ENCODE results near the gene SLC22A16. TPM values are rescaled to one million over a fixed set of nuclear protein-coding genes. Genes with fewer than 3 reads are reported as not detected.
"Not testable (repeated sequence)": the region's sequence is repeated elsewhere in the genome, so short reads cannot be mapped to it uniquely, and the experiment has no call there.

The SLC22A16 gene
- total RNA-seq, 2 experiments from 2014 or later: not detected

GRCh38 chr6:110474500-110474899 is 1.9 kb downstream of the SLC22A16 start:
- DNase-seq: no peak
- Mint-ChIP-seq H3K27ac (no peak overlapping the region), H3K27me3 (peaks cover 57% of the 10 kb centered on the region), H3K36me3 (no peaks in the 10 kb centered on the region), H3K4me3 (no peak overlapping the region), H3K9me3 (no peaks in the 10 kb centered on the region), H3K4me1 (peaks cover 5% of the 10 kb centered on the region)

DNA sequence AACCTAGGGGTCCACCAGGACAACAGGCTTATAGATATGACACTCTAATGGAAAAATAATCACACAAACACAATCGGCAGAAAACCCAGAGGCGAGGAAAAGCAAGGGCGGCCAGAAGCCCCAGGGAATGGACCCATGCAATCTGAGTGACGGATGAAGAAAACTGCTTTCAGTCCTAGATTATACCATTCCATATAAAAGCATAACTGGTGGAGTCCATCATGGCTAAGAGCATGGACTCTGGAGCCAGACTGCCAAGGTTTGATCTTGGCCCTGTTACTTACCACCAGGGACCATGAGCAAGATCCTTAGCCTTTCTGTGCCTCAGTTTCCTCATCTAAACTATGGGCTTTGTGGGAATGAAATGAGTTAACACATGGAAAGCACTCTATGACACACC is 3.7 kb downstream of the SLC22A16 start:
- Mint-ChIP-seq H3K9me3 (no peaks in the 10 kb centered on the region), H3K27me3 (peaks cover 40% of the 10 kb centered on the region), H3K4me1 (peaks cover 5% of the 10 kb centered on the region), H3K4me3 (no peak overlapping the region), H3K27ac (no peak overlapping the region), H3K36me3 (no peaks in the 10 kb centered on the region)
- DNase-seq: no peak

- no peak overlapping the region for H3K27ac Mint-ChIP-seq
- peaks cover 5% of the 10 kb centered on the region for H3K4me1 Mint-ChIP-seq
- H3K9me3 Mint-ChIP-seq: no peaks in the 10 kb centered on the region
- H3K27me3 Mint-ChIP-seq: peaks cover 34% of the 10 kb centered on the region
- H3K36me3 Mint-ChIP-seq: no peaks in the 10 kb centered on the region
- no peak for DNase-seq
- H3K4me3 Mint-ChIP-seq: no peak overlapping the region
These were observed 4.6 kb downstream of the SLC22A16 start for GRCh38 chr6:110471726-110472365.

DNA sequence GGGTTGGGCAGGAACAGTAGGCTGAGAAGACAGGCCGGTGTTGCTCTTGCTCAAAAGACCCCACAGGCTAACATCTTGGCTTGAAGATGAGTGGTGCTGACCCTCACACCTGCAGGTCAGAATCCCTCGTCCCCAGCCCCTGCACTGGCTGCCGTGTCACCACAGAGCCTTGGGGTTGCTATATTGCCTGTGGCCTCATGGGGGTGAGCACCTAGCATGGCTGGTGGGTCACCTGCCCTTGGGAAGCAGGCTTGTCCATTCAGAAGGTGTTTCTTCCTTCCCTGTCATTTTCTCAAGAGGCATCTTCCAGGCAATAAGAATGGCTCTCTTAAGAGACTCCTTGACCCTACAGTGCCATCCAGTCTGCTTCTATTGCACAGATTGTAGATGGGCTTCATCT is 7.7 kb downstream of the SLC22A16 start:
- no peak overlapping the region for H3K27ac Mint-ChIP-seq
- no peak overlapping the region for H3K4me3 Mint-ChIP-seq
- DNase-seq: no peak
- no peaks in the 10 kb centered on the region for H3K4me1 Mint-ChIP-seq
- peaks cover 9% of the 10 kb centered on the region for H3K9me3 Mint-ChIP-seq
- peaks cover 8% of the 10 kb centered on the region for H3K27me3 Mint-ChIP-seq
- no peaks in the 10 kb centered on the region for H3K36me3 Mint-ChIP-seq

DNA sequence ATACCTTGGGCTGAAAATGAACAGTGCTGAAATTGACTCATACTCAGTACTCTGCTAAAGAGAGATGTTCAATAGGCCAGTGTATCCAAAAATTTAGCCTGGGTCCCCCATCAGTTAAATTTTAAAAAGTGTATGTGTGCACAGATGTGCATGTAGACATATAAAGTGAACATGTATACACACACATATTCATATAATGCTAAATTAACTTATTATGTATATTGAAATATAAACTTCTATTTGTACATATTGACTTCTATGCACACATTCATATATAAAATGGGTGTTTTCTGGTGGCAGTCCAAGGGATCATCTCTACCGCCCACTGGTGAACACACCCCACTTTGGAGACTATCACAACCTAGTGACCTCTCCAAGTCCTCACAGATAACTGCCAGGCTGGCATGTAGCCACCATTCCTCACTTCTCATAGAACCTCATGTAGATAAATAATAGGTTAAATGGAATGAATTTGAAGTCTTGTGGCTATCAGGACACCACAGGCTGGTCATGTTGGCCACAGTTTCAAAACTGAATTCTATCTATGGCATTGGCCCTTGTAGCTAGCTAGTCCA is 8.8 kb downstream of the SLC22A16 start:
- Mint-ChIP-seq H3K36me3 (no peaks in the 10 kb centered on the region), H3K27ac (no peak overlapping the region), H3K27me3 (peaks cover 4% of the 10 kb centered on the region), H3K4me3 (no peak overlapping the region), H3K9me3 (peaks cover 14% of the 10 kb centered on the region), H3K4me1 (no peaks in the 10 kb centered on the region)
- DNase-seq: no peak

GRCh38 chr6:110462884-110463481 is 13.4 kb downstream of the SLC22A16 start:
- peaks cover 4% of the 10 kb centered on the region for H3K27me3 Mint-ChIP-seq
- peaks cover 20% of the 10 kb centered on the region for H3K9me3 Mint-ChIP-seq

GRCh38 chr6:110461376-110461775 is 15.0 kb downstream of the SLC22A16 start:
- Mint-ChIP-seq H3K4me3 (no peak overlapping the region), H3K9me3 (peaks cover 20% of the 10 kb centered on the region), H3K36me3 (peaks cover 2% of the 10 kb centered on the region), H3K4me1 (no peaks in the 10 kb centered on the region), H3K27me3 (peaks cover 4% of the 10 kb centered on the region), H3K27ac (no peak overlapping the region)
- no peak for DNase-seq

More at GRCh38 chr6:110462884-110463481, 13.4 kb downstream of the SLC22A16 start:
- no peak for DNase-seq
- peaks cover 2% of the 10 kb centered on the region for H3K36me3 Mint-ChIP-seq
- no peak overlapping the region for H3K4me3 Mint-ChIP-seq
- H3K4me1 Mint-ChIP-seq: no peaks in the 10 kb centered on the region
- H3K27ac Mint-ChIP-seq: no peak overlapping the region

- Mint-ChIP-seq H3K27me3 (no peaks in the 10 kb centered on the region), H3K9me3 (peaks cover 14% of the 10 kb centered on the region), H3K36me3 (peaks cover 2% of the 10 kb centered on the region), H3K4me1 (no peaks in the 10 kb centered on the region), H3K4me3 (no peak overlapping the region), H3K27ac (no peak overlapping the region)
- no peak for DNase-seq
These were observed 17.3 kb downstream of the SLC22A16 start for GRCh38 chr6:110459137-110459536.

DNA sequence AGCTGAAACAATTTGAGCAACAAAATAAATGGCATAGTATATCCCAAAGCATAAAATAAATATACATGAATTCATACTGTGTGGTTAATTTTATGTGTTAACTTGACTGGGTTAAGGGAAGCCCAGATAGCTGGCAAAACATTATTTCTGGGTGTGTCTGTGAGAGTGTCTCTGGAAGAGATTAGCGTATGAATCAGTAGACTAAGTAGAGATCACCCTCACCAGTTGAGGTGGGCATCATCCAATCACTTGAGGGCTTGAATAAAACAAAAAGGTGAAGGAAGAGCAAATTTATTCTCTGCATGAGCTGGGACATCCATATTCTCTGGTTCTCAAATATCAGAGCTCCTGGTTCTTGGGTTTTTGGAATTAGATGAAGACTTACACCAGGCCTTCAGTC is 17.9 kb downstream of the SLC22A16 start:
- no peak overlapping the region for H3K4me3 Mint-ChIP-seq
- no peak for DNase-seq
- H3K4me1 Mint-ChIP-seq: no peaks in the 10 kb centered on the region
- H3K27ac Mint-ChIP-seq: no peak overlapping the region
- H3K36me3 Mint-ChIP-seq: peaks cover 2% of the 10 kb centered on the region
- H3K27me3 Mint-ChIP-seq: no peaks in the 10 kb centered on the region
- H3K9me3 Mint-ChIP-seq: peaks cover 10% of the 10 kb centered on the region

- not testable (repeated sequence) for H3K27me3 Mint-ChIP-seq, H3K9me3 Mint-ChIP-seq, H3K4me3 Mint-ChIP-seq, H3K36me3 Mint-ChIP-seq, DNase-seq, H3K27ac Mint-ChIP-seq, H3K4me1 Mint-ChIP-seq
These were observed 18.7 kb downstream of the SLC22A16 start for GRCh38 chr6:110457567-110458175.

GRCh38 chr6:110456694-110457093 is 19.7 kb downstream of the SLC22A16 start:
- DNase-seq: no peak
- Mint-ChIP-seq H3K4me1 (no peaks in the 10 kb centered on the region), H3K4me3 (no peak overlapping the region), H3K9me3 (peaks cover 3% of the 10 kb centered on the region), H3K27me3 (peaks cover 3% of the 10 kb centered on the region), H3K27ac (no peak overlapping the region), H3K36me3 (peaks cover under 1% of the 10 kb centered on the region)

DNA sequence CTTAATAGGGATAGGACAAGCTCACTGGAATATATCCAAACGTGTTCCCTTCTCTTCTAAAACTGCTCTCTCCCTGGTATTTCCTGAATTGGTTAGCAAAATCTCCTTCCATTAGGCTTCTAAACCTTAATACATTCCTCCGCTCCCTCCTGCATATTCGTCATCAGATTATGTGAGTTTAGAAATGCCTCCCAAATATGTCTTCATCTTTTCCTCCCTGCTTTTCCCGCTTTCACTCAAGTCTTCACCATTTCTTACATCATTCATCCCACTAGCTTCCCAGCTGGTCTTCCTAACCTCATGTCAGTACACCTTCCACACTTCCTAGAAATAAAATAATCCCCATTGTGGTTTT is 26.9 kb downstream of the SLC22A16 start:
- Mint-ChIP-seq H3K9me3 (no peaks in the 10 kb centered on the region), H3K36me3 (no peaks in the 10 kb centered on the region), H3K4me1 (no peaks in the 10 kb centered on the region), H3K27me3 (peaks cover 3% of the 10 kb centered on the region), H3K4me3 (no peak overlapping the region), H3K27ac (no peak overlapping the region)
- no peak for DNase-seq

DNA sequence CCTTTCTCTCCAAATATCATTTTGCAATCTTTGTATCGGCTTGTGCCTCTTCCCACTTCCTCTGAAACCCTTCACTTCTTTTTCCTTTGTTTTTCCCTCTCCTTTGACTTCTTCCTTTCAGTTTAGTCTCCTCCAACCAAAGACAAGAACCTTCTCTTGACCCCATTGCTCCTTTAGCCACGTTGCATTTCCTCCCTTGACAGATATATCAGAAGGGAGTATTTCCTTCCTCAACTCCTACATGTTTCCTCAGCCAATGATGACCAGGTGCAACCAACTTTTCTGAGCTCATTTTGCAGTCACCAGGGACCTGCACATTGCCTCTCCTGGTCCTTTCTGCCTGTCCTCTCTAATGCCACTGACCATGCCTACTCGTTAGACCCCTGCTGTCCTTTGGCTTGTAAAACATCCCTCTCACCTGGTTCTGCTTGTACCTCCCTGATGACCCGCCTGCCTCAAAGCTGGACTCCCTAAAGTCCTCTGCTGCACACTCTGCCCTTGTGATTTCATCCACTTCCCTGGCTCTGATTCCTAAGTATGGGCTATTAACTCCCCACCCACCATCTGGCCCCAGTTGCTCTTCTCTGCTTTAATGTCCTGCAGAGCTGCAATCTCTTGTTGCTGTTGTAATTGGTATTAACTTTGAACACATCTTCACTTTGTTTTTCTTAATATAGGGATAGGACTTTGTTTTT is 27.4 kb downstream of the SLC22A16 start:
- H3K4me3 Mint-ChIP-seq: no peak overlapping the region
- no peak for DNase-seq
- H3K9me3 Mint-ChIP-seq: no peaks in the 10 kb centered on the region
- H3K27me3 Mint-ChIP-seq: peaks cover 3% of the 10 kb centered on the region
- no peaks in the 10 kb centered on the region for H3K4me1 Mint-ChIP-seq
- H3K27ac Mint-ChIP-seq: no peak overlapping the region
- H3K36me3 Mint-ChIP-seq: no peaks in the 10 kb centered on the region

DNA sequence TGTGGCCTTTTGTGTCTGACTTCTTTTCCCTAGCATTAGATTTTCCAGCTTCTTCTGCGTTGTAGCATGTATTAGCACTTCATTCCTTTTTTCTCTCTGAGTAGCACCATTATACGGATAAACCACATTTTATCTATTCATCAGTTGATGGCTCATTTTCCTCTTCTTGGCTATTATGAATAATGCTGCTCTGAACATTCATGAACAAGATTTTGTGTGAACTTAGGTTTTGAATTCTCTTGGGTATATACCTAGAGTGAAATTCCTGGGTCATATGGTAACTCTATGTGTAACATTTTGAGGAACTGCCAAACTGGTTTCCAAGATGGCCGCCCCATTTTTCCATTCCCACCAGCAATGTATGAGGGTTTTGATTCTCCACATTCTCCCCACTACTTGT is 28.7 kb downstream of the SLC22A16 start:
- no peaks in the 10 kb centered on the region for H3K36me3 Mint-ChIP-seq
- DNase-seq: no peak

GRCh38 chr6:110446405-110446804 is 30.0 kb downstream of the SLC22A16 start:
- no peaks in the 10 kb centered on the region for H3K27me3 Mint-ChIP-seq
- H3K4me1 Mint-ChIP-seq: no peaks in the 10 kb centered on the region
- no peak overlapping the region for H3K4me3 Mint-ChIP-seq
- no peak for DNase-seq
- H3K27ac Mint-ChIP-seq: no peak overlapping the region
- H3K36me3 Mint-ChIP-seq: no peaks in the 10 kb centered on the region
- no peaks in the 10 kb centered on the region for H3K9me3 Mint-ChIP-seq

More for the DNA sequence above, 28.7 kb downstream of the SLC22A16 start:
- no peaks in the 10 kb centered on the region for H3K4me1 Mint-ChIP-seq
- no peaks in the 10 kb centered on the region for H3K9me3 Mint-ChIP-seq
- peaks cover 3% of the 10 kb centered on the region for H3K27me3 Mint-ChIP-seq
- H3K4me3 Mint-ChIP-seq: no peak overlapping the region
- H3K27ac Mint-ChIP-seq: no peak overlapping the region
